SKM-1 treated with dmso at 0.1 percent for 144 hours (cell line): ENCODE data around the gene ISG15.
A peak's percentile ranks its signal among the peaks of the same experiment; 100 is the strongest.

ENCODE experiments used
- DNase-seq: peaks from one replicate; lab custom pipeline; 2025; ENCODE audit not compliant: unreplicated experiment; lab: John Stamatoyannopoulos, UW

Gene ISG15

DNA sequence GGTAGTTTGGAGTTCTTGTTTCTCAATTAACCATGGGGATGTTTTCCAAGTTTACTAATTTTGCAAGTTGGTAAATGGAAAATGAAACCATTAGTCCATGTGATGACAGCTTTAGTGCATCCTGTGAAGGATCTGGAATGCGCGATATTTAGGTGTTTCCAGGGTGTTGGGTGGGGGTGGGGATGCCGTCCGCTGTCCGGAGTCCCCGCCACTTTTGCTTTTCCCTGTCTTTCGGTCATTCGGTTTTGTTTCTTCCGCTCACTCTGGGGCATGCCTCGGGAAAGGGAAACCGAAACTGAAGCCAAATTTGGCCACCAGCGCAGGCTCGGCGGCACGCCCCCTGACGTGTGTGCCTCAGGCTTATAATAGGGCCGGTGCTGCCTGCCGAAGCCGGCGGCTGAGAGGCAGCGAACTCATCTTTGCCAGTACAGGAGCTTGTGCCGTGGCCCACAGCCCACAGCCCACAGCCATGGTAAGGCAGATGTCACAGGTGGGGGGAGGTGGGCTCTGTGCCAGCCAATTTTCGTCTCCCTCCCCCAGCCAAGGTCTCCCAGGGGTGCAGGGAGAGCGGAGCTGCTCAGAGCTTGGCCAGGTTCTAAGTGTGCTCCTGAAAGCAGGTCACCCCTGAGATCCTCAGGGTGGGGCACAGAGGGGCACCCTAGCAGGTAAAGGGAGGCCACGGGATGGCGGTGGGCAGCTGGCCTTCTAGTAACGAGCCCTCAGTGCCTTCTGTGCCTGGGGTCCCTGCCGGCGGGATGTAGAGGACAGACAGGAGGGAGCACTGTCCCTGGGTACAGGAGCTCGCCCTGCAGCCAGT lies at the start of gene ISG15:
Gene ISG15, plus strand, starts transcription at position 393 of the 817 bp plus-strand sequence. Its CDS starts 77 bp downstream, at position 470.
- peak; percentile 65 for DNase-seq

DNA sequence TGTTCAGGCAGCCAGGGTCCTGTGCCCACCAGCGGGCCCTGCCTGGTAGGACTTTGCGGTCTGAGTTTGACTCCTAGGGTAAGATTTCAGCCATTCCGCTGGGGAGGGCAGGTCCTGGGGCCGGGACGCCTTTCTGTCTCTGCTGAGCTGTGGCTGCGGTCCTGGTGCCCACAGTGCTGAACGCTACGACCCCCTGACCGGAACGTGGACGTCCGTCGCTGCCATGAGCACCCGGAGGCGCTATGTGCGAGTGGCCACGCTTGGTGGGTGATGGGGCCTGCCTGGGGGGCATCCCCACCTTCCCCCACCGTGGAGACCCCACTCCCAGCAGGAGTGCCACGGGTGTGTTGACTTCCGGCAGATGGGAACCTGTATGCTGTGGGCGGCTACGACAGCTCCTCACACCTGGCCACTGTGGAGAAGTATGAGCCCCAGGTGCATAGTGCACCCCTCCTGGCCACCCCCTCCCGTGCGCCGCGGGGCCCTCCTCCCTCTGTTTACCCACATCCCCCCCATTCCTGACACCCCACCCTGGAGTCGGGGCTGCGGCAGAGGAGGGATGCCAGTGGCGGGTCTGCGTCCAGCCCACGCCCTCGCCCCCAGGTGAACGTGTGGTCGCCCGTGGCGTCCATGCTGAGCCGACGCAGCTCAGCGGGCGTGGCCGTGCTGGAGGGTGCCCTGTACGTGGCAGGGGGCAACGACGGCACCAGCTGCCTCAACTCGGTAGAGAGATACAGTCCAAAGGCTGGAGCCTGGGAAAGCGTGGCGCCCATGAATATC lies 49.4 kb upstream of the ISG15 start:
- no peak for DNase-seq

DNA sequence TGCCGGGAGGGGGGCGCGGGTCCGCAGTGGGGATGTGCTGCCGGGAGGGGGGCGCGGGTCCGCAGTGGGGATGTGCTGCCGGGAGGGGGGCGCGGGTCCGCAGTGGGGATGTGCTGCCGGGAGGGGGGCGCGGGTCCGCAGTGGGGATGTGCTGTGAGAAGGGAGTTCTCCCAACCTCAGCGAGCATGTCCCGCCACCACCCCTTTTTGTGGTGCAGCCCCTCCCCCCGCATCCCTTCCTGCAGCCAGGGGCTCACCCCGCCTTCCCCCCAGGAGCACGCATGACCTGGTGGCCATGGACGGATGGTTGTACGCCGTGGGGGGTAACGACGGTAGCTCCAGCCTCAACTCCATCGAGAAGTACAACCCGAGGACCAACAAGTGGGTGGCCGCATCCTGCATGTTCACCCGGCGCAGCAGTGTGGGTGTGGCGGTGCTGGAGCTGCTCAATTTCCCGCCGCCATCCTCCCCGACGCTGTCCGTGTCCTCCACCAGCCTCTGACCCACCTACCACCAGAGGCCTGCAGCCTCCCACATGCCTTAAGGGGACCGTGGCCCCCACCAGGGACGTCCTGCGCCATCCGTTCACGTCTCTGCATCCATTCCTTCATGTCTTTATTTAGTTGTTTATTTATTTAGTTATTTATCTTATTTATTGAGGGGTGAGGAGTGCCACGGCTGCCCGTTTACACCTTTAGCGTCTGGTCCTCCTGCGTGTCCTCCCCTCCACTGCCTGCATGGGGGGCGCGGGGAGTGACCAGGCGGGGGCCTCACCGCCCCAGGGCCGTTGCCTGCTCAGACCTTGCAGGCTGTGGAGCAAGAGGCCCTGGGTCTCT lies 48.4 kb upstream of the ISG15 start:
- DNase-seq, result no peak

DNA sequence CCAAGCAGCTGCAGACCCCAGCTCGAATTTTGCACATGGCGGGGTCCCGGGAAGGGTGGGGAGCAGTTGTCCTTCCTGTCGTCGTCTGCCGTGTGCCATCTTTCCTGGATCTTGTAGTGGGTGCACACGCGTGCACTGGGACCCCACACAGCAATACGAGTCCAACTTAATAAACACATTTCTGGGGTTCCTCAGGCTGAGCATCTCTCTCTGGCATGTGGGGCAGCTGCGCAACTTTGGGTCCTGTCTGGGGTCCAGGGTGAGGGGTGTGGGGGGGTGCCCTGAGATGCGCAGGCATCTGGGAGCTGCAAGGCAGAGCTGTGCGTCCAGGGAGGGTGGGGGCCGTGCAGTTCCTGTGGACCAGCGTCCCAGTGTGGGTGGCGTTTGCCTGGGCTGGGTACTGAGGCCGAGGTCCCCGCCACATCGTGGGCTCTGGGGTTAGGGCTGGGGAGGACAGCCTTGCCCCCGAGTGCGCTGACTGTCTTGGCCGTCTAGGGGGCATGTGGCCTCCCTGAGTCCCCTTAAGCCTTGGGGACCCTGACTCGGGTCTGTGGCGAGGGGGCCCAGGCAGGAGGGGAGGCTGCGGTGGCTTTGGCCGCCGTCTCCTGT lies 47.7 kb upstream of the ISG15 start:
- no peak for DNase-seq

DNA sequence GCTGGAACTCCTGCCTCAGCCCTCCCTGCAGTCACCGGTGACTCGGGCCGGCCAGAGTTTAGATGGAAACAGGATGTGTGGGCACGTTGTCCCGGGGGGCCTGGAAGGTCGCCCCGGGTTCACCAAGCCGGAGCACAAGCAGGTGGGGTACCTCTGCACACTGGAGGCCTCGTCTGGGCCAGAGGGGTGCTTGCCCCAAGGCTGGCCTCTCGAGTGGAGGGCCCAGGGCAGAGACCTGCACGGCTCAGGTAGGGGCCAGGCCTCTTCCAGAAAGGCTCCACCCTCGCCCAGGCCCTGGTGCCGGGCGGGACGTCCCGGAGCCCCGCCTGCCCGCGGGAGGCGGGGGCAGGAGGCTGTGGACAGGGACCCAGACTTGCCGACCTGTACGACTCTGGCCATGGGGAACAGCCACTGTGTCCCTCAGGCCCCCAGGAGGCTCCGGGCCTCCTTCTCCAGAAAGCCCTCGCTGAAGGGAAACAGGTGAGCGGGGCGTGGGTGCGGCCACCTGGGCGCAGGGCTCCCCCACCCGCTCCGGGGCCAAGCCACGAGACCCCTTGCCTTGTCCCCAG lies 47.1 kb upstream of the ISG15 start, which contains the start of gene PLEKHN1:
Gene PLEKHN1, plus strand, starts transcription at position 348 of the 569 bp plus-strand sequence. Its CDS starts 50 bp downstream, at position 398.
- no peak for DNase-seq

DNA sequence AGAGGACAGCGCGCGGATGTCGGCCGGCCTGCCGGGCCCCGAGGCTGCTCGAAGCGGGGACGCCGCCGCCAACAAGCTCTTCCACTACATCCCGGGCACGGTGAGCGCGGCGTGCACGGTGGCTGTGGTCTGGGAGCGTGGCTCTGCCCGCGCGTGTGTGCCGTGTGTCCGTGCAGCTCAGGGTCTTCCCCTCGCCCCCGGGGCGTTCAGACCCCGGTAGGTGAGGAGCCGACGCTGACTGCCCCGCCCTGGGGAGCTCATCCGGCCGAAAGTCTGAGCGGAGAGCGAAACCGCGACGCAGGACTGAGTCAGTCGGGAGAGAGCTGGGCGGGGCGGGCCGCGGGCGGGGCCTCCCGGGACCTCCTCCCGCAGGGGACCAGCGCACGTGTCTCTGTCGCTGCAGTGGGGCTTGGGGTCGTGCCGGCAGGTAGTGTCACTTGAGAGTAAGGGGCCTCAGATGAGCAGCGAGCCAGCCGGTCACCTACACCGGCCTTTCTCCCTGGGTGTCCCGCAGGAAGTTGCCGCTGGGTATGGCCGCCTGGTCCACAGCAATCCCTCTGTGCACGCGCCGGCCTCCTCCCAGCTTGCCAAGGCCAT lies 46.5 kb upstream of the ISG15 start:
- DNase-seq, result peak; percentile 41

DNA sequence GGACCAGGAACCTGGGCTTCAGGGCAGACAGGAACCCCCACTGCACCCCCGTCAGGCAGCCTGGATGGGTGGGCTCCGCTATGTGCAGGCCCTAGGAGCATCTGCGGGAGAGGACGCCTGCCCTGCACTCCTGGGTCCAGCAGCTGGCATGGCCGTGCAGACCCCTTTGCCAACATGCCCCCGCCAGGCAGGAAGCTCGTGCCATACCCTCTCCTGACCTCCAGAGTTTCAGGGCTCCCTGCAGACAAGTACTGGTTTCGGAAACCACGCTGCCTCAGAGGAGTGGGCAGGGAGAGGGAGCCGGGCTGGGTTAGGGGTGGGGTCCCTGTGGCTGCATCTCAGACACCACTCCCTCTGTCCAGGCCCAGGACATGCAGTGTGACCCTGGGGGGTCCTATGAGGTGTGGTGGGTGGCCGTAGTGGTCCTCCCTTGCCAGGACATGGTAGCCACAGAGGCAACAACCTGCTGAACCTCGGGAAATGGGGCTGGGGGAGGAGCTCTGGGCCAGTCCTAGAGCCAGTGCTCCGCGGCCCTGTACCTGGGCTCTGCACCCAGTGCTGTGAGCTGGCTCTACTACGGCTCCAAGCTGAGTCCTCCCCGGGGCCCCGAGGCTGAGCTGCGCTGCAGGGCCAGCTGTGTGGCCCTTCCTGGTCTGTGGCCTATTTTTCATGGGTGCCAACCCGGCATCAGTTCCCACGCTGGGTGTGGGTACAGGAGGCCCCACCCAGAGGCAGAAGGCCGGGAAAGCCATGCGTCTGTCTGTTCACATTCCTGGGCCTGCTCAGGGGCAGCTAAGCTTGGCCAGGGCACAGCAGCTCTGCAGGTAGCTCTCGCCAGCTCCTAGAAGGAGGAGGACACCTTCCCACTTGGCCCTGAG lies 45.6 kb upstream of the ISG15 start:
- no peak for DNase-seq

DNA sequence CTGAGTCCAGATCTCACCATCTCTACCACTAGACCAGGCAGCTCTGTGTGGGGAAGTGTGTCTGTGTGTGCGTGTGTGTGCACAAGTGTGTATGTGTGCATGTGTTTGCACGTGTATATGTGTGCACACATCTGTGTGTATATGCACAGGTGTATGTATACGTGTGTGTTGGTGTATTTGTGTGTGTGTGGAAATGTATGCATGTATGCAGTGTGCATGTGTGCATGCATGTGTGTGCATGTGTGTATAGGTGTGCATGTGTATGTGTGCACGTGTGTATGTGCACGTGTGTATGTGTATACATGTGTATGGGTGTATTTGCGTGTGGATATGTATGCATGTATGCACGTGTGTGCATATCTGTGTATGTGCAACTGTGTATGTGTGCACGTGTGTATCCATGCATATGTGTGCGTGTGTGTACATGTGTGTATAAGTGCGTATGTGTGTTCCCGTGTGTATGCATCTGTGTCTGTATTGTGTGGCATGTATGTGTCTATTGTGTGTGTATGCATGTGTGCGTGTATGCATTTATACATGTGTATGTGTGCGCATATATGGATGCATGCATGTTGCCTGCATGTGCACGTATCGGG lies 43.9 kb upstream of the ISG15 start:
- DNase-seq, result no peak

DNA sequence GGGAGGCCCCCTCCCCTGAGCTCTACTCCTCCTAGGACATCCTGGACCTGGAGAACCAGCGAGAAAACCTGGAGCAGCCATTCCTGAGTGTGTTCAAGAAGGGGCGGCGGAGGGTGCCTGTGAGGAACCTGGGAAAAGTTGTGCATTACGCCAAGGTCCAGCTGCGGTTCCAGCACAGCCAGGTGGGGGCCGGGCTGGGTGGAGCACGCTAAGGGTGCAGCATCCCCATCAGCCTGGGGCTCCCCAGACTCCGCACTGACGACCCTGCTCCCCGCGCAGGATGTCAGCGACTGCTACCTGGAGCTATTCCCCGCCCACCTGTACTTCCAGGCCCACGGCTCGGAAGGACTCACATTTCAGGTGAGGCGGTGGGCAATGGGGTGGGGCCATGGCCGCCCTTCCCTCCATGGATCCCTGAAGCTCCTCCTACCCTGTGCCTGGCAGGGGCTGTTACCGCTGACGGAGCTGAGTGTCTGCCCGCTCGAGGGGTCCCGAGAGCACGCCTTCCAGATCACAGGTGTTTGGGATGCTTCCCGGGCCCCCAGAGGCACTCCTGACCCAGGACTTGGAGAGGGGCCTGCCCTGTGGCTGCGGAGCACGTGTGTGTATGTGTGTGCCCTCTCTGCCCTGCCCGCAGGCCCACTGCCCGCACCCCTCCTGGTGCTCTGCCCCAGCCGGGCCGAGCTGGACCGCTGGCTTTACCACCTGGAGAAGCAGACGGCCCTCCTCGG lies 42.9 kb upstream of the ISG15 start:
- DNase-seq, result no peak

DNA sequence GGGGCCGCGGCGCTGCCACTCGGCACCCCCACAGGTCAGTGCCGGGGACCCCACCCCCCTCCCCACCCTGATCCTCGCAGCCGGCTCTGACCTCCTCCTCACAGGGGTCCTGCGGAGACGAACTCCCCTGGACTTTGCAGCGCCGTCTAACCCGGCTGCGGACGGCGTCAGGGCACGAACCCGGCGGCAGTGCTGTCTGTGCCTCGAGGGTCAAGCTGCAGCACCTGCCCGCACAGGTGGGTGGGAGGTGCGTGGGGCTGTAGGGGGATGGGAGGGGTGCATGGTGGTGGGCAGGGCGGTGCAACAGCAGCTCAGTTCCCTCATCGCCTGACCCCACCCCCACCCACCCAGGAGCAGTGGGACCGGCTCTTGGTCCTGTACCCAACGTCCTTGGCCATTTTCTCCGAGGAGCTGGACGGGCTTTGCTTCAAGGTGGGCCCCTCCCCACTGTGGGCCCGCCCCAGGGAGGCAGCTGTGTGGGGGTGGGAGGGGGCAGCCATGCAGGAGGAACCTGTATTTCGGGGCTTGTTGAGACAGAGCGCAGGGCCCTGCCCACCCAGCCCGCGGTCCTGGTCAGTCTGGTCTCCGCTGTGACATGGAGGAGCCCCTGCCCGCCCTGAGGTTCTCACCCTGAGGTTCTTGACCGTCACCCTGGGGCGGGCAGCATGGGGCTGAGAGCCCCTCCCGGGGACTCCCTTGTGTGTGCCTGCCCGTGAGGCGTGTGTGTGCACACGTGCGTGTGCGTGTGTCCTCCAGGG lies 42.1 kb upstream of the ISG15 start:
- DNase-seq, result no peak

DNA sequence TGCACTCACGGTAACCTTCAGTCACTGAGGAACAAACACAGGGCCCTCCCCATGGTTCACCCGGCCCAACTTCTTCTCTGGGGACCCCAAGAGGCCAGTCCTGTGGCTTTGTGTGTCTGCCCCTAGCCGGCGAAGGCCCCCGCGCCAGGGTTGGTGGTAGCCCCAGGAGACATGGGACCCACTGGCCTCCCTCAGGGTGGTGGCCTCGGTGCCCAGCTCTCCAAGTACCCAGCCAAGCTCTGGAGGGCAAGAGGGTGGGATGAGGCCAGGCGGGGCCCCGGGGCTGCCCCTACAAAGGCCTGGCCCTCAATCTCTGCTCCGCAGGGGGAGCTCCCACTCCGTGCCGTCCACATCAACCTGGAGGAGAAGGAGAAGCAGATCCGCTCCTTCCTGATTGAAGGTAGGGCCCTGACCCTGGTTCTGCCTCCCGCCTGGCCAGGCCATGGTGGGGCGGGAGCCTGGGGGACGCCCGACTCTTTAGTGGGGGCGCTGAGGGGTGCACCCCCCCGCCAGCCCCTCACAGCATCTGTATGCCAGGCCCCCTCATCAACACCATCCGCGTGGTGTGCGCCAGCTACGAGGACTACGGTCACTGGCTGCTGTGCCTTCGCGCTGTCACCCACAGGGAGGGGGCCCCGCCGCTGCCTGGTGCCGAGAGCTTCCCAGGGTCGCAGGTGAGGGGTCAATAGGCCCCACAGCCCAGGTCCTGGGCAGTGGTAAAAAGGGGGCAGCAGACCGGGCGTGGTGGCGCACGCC lies 41.4 kb upstream of the ISG15 start:
- no peak for DNase-seq

DNA sequence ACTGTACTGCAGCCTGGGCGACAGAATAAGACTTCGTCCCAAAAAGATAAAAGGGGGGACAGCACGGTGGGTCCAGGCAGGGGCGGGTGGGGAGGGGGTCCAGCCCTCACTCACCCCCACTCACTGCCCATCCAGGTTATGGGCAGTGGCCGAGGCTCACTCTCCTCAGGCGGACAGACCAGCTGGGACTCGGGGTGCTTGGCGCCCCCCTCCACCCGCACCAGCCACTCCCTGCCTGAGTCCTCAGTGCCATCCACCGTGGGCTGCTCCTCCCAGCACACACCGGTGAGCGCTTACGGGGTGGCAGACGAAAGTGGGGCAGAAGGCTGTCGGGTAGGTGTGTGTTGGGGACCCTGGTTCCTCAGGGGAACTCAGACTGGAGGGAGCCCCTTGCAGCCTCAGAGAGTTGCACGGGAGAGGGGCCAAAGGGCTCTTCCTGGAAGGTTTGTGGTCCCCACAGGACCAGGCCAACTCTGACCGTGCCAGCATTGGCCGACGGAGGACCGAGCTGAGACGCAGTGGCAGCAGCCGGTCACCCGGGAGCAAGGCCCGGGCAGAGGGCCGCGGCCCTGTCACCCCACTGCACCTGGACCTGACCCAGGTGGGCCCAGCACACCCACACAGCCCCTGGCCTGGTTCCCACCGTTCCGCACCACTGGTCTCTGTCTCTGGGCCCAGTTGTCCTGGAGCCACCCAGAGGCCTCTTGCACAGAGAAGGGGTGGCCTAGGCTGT lies 40.4 kb upstream of the ISG15 start:
- no peak for DNase-seq

DNA sequence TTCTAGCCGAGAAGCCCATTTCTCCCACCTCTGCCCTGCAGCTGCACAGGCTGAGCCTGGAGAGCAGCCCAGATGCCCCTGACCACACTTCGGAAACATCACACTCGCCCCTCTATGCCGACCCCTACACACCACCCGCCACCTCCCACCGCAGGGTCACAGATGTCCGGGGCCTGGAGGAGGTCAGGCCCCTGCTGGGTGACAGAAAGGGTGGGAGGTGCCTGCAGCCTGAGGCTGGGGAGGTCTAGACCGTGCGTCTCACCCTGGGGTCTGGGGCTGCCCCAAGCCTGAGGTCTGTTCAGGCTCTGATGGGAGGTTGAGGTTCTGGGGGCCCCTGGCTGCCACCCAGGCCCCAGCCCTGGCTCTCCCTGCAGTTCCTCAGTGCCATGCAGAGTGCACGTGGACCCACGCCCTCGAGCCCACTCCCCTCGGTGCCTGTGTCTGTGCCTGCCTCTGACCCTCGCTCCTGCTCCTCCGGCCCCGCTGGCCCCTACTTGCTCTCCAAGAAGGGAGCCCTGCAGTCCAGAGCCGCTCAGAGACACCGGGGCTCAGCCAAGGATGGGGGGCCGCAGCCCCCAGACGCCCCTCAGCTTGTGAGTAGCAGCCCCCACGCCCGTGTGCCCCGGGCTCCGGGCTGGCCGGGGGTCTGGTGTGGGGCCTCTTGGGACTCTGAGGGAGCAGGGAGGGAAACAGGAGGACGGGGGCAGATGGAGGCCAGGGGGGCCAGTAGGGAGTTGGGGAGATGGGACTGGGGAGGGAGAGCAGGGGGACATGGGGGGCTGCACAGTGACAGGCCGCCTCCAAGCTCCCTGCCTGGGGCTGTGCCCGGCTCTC lies 39.6 kb upstream of the ISG15 start:
- DNase-seq, result no peak

DNA sequence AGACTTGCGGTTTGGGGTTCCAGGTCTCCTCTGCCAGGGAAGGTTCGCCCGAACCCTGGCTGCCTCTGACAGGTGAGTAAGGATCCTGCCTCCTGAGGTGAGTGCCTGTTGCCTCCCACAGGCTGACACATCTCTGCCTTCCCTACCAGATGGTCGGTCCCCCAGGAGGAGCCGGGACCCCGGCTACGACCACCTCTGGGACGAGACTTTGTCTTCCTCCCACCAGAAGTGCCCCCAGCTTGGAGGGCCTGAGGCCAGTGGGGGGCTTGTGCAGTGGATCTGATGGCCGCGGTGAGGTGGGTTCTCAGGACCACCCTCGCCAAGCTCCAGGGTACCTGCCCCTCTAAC lies 39.0 kb upstream of the ISG15 start:
- no peak for DNase-seq

DNA sequence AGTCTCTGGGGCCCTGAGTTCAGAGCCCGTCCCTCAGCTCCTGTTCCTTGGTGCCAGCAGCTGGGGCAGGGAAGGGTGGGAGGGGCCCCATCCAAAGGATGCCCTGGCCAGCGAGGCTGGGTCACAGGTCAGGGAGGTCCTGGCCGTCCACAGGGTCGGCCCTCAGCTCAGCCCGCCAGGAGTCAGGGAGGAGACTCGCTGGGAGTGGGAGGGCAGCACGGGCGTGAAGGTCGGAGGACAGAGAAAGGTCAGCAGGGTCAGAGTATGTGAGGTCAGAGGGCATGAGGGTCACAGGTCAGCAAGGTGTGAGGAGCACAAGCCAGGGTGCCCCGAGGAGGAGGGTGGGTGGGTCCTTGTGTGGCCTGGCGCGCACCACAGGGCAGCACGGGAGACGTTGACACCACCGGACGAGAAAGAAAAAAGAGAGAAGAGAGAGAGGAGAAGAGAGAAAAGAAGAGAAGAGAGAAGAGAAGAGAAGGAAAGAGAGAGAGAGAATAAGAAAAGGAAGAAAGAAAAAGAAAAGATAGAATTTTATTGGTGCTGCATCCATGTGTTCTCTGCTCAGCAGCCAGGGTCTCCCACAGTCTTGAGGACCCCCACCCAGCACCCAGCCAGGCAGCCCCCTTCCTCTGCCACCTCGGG lies 38.5 kb upstream of the ISG15 start:
- no peak for DNase-seq
